GM12865 (cell line): ENCODE results near the gene CNOT4.

Experiments used
- DNase-seq: peaks from one replicate; pipeline ENCODE4 v3.0.0; 2010; ENCODE audit warnings: low read depth
- H3K4me3 ChIP-seq: 2 replicates; pipeline ENCODE4 v1.5.1; 2011; ENCODE audit warnings: mild to moderate bottlenecking, low read depth, low read length, control low read depth
- CTCF ChIP-seq: IDR thresholded peaks from 2 replicates; pipeline ENCODE4 v1.5.1; 2011; ENCODE audit warnings: low read length, control low read depth, low read depth, inconsistent platforms; ENCODE audit not compliant: insufficient read depth; ENCODE audit errors: missing control alignments

CNOT4 gene

GRCh38 chr7:135527025-135527424, 17.1 kb upstream of the CNOT4 start:
- H3K4me3 ChIP-seq = no peak overlapping the region
- no peak for TF ChIP-seq CTCF
- no peak for DNase-seq

GRCh38 chr7:135525426-135525825, 15.5 kb upstream of the CNOT4 start:
- no peak for TF ChIP-seq CTCF
- H3K4me3 ChIP-seq = no peak overlapping the region
- DNase-seq = no peak

- TF ChIP-seq CTCF = no peak
- H3K4me3 ChIP-seq = no peak overlapping the region
- DNase-seq = no peak
These were observed 13.2 kb upstream of the CNOT4 start for GRCh38 chr7:135523146-135523545.

- TF ChIP-seq CTCF = no peak
- no peak for DNase-seq
- H3K4me3 ChIP-seq = no peak overlapping the region
These were observed 12.6 kb upstream of the CNOT4 start for GRCh38 chr7:135522509-135522908.

GRCh38 chr7:135519871-135520270, 10.0 kb upstream of the CNOT4 start:
- no peak overlapping the region for H3K4me3 ChIP-seq
- DNase-seq = no peak
- TF ChIP-seq CTCF = no peak

GRCh38 chr7:135519233-135519688, 9.4 kb upstream of the CNOT4 start:
- H3K4me3 ChIP-seq = no peak overlapping the region
- no peak for DNase-seq
- TF ChIP-seq CTCF = no peak

GRCh38 chr7:135518748-135519147, 8.8 kb upstream of the CNOT4 start:
- no peak for DNase-seq
- no peak for TF ChIP-seq CTCF
- H3K4me3 ChIP-seq = no peak overlapping the region
